Right ventricle myocardium inferior (tissue), 1 donor: ENCODE results near the gene SRPK2. TPM values are rescaled to one million over a fixed set of nuclear protein-coding genes. Genes with fewer than 3 reads are reported as not detected.

Source experiments
- total RNA-seq: library from RNA; stranded (reverse); fragmentation: NEBNext Ultra II Directional; extraction: Animal tissue kit (Norgen Biotek cat#: 25700); gene quantifications from one replicate; pipeline ENCODE4 v1.2.1, GENCODE V29; 2021
- donor health status: DM: no; HTN: yes; CAD: no; lungs with severe emphysema.

Gene SRPK2
- total RNA-seq, 1 donor from 2014 or later: 26.8 TPM

Other genes with a start within 250 kb of the SRPK2 start
- 4.5 TPM for gene PUS7, start 133.3 kb upstream of the SRPK2 start, total RNA-seq
- gene RINT1, start 143.3 kb upstream of the SRPK2 start, total RNA-seq: 13.3 TPM
- not detected for gene EFCAB10, start 192.6 kb upstream of the SRPK2 start, total RNA-seq